ENCODE data around the gene POU2F1. TPM values are rescaled to one million over a fixed set of nuclear protein-coding genes. Genes with fewer than 3 reads are reported as not detected.

The POU2F1 gene
- total RNA-seq, 1 donor from 2014 or later, result 3.9 TPM

- no peak for TF ChIP-seq CTCF (IDR thresholded peaks at IDR 0.05; ENCODE audit: insufficient read depth, low read length, severe bottlenecking)
- Histone ChIP-seq H3K27me3 (ENCODE audit: control insufficient read depth, insufficient read depth, low read length) (no peaks in the 10 kb centered on the region), H3K36me3 (ENCODE audit: control insufficient read depth, insufficient read depth, low read length) (no peaks in the 10 kb centered on the region), H3K4me3 (ENCODE audit: low read depth, low read length) (no peak overlapping the region)
- FAIRE-seq, result no peak
- DNase-seq (ENCODE audit: low read depth), result peak; percentile 26
Observed at GRCh38 chr1:167467126-167467710, 246.5 kb downstream of the POU2F1 start.

GRCh38 chr1:167467752-167468151 is 247.1 kb downstream of the POU2F1 start:
- H3K27me3 ChIP-seq (ENCODE audit: control insufficient read depth, insufficient read depth, low read length), result no peaks in the 10 kb centered on the region
- no peaks in the 10 kb centered on the region for H3K36me3 ChIP-seq (ENCODE audit: control insufficient read depth, insufficient read depth, low read length)
- H3K4me3 ChIP-seq (ENCODE audit: low read depth, low read length), result no peak overlapping the region
- FAIRE-seq, result no peak
- no peak for DNase-seq (ENCODE audit: low read depth)
- TF ChIP-seq CTCF (IDR thresholded peaks at IDR 0.05; ENCODE audit: insufficient read depth, low read length, severe bottlenecking), result no peak

- Histone ChIP-seq H3K4me3 (ENCODE audit: low read depth, low read length) (no peak overlapping the region), H3K27me3 (ENCODE audit: control insufficient read depth, insufficient read depth, low read length) (no peaks in the 10 kb centered on the region), H3K36me3 (ENCODE audit: control insufficient read depth, insufficient read depth, low read length) (no peaks in the 10 kb centered on the region)
- DNase-seq (ENCODE audit: low read depth) (no peak), FAIRE-seq (no peak)
- no peak for TF ChIP-seq CTCF (IDR thresholded peaks at IDR 0.05; ENCODE audit: insufficient read depth, low read length, severe bottlenecking)
Observed at GRCh38 chr1:167469280-167469965, 248.7 kb downstream of the POU2F1 start.

- DNase-seq (ENCODE audit: low read depth) (no peak), FAIRE-seq (no peak)
- H3K27me3 ChIP-seq (ENCODE audit: control insufficient read depth, insufficient read depth, low read length), result no peaks in the 10 kb centered on the region
- H3K4me3 ChIP-seq (ENCODE audit: low read depth, low read length), result no peak overlapping the region
- no peaks in the 10 kb centered on the region for H3K36me3 ChIP-seq (ENCODE audit: control insufficient read depth, insufficient read depth, low read length)
- TF ChIP-seq CTCF (IDR thresholded peaks at IDR 0.05; ENCODE audit: insufficient read depth, low read length, severe bottlenecking), result no peak
Observed at GRCh38 chr1:167471568-167471967, 250.9 kb downstream of the POU2F1 start.

GRCh38 chr1:167472752-167473521 is 252.3 kb downstream of the POU2F1 start:
- no peaks in the 10 kb centered on the region for H3K36me3 ChIP-seq (ENCODE audit: control insufficient read depth, insufficient read depth, low read length)
- H3K27me3 ChIP-seq (ENCODE audit: control insufficient read depth, insufficient read depth, low read length), result no peaks in the 10 kb centered on the region
- no peak for DNase-seq (ENCODE audit: low read depth)
- no peak for FAIRE-seq
- no peak for TF ChIP-seq CTCF (IDR thresholded peaks at IDR 0.05; ENCODE audit: insufficient read depth, low read length, severe bottlenecking)
- no peak overlapping the region for H3K4me3 ChIP-seq (ENCODE audit: low read depth, low read length)

All from bronchial epithelial cell (primary cell).